Measurements from ENCODE around the gene ELSPBP1.

ELSPBP1 gene

DNA sequence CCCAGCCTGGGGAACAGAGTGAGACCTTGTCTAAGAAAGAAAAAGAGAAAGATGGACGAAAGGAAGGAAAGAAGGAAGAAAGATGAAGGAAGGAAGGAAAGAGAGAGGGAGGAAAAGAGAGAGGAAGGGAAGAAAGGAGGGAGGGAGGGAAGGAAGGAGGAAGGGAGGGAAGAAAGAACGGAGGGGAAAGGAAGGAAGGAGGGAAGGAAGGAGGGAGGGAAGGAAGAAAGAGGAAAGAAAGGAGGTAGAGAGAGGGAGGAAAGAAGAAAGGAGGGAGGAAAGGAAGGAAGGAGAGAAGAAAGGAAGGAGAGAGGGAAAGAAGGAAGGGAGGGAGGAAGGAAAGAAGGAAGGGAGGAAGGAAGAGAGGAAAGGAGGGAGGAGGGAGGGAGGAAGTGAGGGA, 28.6 kb downstream of the ELSPBP1 start (continued):
- TF ChIP-seq, protein P1, sequence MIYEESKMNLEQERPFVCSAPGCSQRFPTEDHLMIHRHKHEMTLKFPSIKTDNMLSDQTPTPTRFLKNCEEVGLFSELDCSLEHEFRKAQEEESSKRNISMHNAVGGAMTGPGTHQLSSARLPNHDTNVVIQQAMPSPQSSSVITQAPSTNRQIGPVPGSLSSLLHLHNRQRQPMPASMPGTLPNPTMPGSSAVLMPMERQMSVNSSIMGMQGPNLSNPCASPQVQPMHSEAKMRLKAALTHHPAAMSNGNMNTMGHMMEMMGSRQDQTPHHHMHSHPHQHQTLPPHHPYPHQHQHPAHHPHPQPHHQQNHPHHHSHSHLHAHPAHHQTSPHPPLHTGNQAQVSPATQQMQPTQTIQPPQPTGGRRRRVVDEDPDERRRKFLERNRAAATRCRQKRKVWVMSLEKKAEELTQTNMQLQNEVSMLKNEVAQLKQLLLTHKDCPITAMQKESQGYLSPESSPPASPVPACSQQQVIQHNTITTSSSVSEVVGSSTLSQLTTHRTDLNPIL (CRISPR knock-in tag; IDR thresholded peaks at IDR 0.05; ENCODE audit: low read depth): no peak
- TF ChIP-seq CSDC2 (CRISPR knock-in tag; IDR thresholded peaks at IDR 0.05) (no peak), ZNF8 (CRISPR knock-in tag; IDR thresholded peaks at IDR 0.05) (no peak), BACH2 (CRISPR knock-in tag; IDR thresholded peaks at IDR 0.05; ENCODE audit: borderline replicate concordance) (no peak)

DNA sequence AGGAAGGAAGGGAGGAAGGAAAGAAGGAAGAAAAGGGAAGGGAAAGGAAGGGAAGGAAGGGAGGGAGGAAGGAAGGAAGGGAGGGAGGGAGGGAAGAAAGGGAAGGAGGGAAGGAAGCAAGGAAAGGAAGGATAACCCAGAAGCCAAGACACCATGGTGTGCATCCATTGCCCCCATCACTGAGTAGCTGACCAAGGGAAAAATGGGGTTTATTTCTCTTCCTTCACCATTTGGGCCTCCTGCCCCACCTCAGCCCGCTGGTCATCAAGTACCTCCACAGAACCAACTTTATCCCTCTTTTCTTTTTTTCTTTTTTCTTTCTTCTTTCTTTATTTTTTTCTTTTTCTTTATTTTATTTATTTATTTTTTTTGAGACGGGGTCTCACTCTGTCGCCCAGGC, 29.1 kb downstream of the ELSPBP1 start:
- no peak for ATAC-seq
- TF ChIP-seq TCF4 (CRISPR knock-in tag; IDR thresholded peaks at IDR 0.05; ENCODE audit: borderline replicate concordance) (no peak), PPARA (CRISPR knock-in tag; IDR thresholded peaks at IDR 0.05; ENCODE audit: borderline replicate concordance) (no peak), GLIS3 (CRISPR knock-in tag; IDR thresholded peaks at IDR 0.05) (no peak), BACH2 (CRISPR knock-in tag; IDR thresholded peaks at IDR 0.05; ENCODE audit: borderline replicate concordance) (no peak), ZNF8 (CRISPR knock-in tag; IDR thresholded peaks at IDR 0.05) (no peak), TOX (CRISPR knock-in tag; IDR thresholded peaks at IDR 0.05; ENCODE audit: borderline replicate concordance) (no peak), ZFP30 (CRISPR knock-in tag; IDR thresholded peaks at IDR 0.05) (no peak), ZNF70 (CRISPR knock-in tag; IDR thresholded peaks at IDR 0.05) (no peak), ESRRG (CRISPR knock-in tag; IDR thresholded peaks at IDR 0.05) (no peak), ARNTL (CRISPR knock-in tag; IDR thresholded peaks at IDR 0.05; ENCODE audit: borderline replicate concordance, low read depth) (no peak), ZC3H10 (CRISPR knock-in tag; IDR thresholded peaks at IDR 0.05) (no peak), OSR1 (CRISPR knock-in tag; IDR thresholded peaks at IDR 0.05) (no peak), SNAI2 (CRISPR knock-in tag; IDR thresholded peaks at IDR 0.05) (no peak), CSDC2 (CRISPR knock-in tag; IDR thresholded peaks at IDR 0.05) (no peak)
- TF ChIP-seq, protein P2, sequence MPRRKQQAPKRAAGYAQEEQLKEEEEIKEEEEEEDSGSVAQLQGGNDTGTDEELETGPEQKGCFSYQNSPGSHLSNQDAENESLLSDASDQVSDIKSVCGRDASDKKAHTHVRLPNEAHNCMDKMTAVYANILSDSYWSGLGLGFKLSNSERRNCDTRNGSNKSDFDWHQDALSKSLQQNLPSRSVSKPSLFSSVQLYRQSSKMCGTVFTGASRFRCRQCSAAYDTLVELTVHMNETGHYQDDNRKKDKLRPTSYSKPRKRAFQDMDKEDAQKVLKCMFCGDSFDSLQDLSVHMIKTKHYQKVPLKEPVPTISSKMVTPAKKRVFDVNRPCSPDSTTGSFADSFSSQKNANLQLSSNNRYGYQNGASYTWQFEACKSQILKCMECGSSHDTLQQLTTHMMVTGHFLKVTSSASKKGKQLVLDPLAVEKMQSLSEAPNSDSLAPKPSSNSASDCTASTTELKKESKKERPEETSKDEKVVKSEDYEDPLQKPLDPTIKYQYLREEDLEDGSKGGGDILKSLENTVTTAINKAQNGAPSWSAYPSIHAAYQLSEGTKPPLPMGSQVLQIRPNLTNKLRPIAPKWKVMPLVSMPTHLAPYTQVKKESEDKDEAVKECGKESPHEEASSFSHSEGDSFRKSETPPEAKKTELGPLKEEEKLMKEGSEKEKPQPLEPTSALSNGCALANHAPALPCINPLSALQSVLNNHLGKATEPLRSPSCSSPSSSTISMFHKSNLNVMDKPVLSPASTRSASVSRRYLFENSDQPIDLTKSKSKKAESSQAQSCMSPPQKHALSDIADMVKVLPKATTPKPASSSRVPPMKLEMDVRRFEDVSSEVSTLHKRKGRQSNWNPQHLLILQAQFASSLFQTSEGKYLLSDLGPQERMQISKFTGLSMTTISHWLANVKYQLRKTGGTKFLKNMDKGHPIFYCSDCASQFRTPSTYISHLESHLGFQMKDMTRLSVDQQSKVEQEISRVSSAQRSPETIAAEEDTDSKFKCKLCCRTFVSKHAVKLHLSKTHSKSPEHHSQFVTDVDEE (CRISPR knock-in tag; IDR thresholded peaks at IDR 0.05): no peak
- TF ChIP-seq, protein P3, sequence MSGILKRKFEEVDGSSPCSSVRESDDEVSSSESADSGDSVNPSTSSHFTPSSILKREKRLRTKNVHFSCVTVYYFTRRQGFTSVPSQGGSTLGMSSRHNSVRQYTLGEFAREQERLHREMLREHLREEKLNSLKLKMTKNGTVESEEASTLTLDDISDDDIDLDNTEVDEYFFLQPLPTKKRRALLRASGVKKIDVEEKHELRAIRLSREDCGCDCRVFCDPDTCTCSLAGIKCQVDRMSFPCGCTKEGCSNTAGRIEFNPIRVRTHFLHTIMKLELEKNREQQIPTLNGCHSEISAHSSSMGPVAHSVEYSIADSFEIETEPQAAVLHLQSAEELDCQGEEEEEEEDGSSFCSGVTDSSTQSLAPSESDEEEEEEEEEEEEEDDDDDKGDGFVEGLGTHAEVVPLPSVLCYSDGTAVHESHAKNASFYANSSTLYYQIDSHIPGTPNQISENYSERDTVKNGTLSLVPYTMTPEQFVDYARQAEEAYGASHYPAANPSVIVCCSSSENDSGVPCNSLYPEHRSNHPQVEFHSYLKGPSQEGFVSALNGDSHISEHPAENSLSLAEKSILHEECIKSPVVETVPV (CRISPR knock-in tag; IDR thresholded peaks at IDR 0.05): no peak
- TF ChIP-seq, protein P4, sequence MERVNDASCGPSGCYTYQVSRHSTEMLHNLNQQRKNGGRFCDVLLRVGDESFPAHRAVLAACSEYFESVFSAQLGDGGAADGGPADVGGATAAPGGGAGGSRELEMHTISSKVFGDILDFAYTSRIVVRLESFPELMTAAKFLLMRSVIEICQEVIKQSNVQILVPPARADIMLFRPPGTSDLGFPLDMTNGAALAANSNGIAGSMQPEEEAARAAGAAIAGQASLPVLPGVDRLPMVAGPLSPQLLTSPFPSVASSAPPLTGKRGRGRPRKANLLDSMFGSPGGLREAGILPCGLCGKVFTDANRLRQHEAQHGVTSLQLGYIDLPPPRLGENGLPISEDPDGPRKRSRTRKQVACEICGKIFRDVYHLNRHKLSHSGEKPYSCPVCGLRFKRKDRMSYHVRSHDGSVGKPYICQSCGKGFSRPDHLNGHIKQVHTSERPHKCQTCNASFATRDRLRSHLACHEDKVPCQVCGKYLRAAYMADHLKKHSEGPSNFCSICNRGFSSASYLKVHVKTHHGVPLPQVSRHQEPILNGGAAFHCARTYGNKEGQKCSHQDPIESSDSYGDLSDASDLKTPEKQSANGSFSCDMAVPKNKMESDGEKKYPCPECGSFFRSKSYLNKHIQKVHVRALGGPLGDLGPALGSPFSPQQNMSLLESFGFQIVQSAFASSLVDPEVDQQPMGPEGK (CRISPR knock-in tag; IDR thresholded peaks at IDR 0.05; ENCODE audit: borderline replicate concordance): no peak

DNA sequence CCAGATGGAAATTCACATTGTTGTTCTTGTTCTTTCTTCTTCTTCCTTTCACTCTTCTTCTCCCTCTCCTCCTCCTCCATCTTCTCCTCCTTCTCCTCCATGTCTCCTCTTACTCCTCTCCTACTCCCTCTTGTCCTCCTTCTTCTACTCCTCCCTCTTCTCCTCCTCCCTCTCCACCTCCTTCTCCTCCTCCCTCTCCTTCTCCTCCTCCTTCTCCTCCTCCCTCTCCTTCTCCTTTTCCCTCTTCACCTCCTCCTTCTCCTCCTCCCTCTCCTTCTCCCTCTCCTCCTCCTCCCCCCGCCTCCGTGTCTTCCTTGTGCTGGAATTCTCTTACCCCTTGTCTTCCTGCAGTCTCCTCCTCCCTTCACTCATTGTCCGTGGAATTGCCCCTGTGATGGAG, 31.0 kb downstream of the ELSPBP1 start:
- no peak for ATAC-seq
- TF ChIP-seq ZNF70 (CRISPR knock-in tag; IDR thresholded peaks at IDR 0.05): no peak
- no peak for TF ChIP-seq ISL1 (CRISPR knock-in tag; IDR thresholded peaks at IDR 0.05)
- no peak for TF ChIP-seq CSDC2 (CRISPR knock-in tag; IDR thresholded peaks at IDR 0.05)
- TF ChIP-seq, protein P2 (CRISPR knock-in tag; IDR thresholded peaks at IDR 0.05): no peak
- TF ChIP-seq ARNTL (CRISPR knock-in tag; IDR thresholded peaks at IDR 0.05; ENCODE audit: borderline replicate concordance, low read depth): no peak
- TF ChIP-seq ESRRG (CRISPR knock-in tag; IDR thresholded peaks at IDR 0.05): no peak
- TF ChIP-seq, protein P5, sequence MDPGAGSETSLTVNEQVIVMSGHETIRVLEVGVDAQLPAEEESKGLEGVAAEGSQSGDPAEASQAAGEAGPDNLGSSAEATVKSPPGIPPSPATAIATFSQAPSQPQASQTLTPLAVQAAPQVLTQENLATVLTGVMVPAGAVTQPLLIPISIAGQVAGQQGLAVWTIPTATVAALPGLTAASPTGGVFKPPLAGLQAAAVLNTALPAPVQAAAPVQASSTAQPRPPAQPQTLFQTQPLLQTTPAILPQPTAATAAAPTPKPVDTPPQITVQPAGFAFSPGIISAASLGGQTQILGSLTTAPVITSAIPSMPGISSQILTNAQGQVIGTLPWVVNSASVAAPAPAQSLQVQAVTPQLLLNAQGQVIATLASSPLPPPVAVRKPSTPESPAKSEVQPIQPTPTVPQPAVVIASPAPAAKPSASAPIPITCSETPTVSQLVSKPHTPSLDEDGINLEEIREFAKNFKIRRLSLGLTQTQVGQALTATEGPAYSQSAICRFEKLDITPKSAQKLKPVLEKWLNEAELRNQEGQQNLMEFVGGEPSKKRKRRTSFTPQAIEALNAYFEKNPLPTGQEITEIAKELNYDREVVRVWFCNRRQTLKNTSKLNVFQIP (CRISPR knock-in tag; IDR thresholded peaks at IDR 0.05; ENCODE audit: borderline replicate concordance, low read depth): no peak
- TF ChIP-seq, protein P1 (CRISPR knock-in tag; IDR thresholded peaks at IDR 0.05; ENCODE audit: low read depth): no peak
- TF ChIP-seq PPARA (CRISPR knock-in tag; IDR thresholded peaks at IDR 0.05; ENCODE audit: borderline replicate concordance): no peak
- no peak for TF ChIP-seq ZNF565 (CRISPR knock-in tag; conservative IDR thresholded peaks at IDR 0.05; ENCODE audit: low read depth)
- TF ChIP-seq OSR1 (CRISPR knock-in tag; IDR thresholded peaks at IDR 0.05): no peak
- TF ChIP-seq BACH2 (CRISPR knock-in tag; IDR thresholded peaks at IDR 0.05; ENCODE audit: borderline replicate concordance): no peak
- no peak for TF ChIP-seq GLIS3 (CRISPR knock-in tag; IDR thresholded peaks at IDR 0.05)
- TF ChIP-seq, protein P4 (CRISPR knock-in tag; IDR thresholded peaks at IDR 0.05; ENCODE audit: borderline replicate concordance): no peak
